GM18526 (cell line): ENCODE data around the gene TRIL.

Experiments used
- POLR2A ChIP-seq: IDR thresholded peaks from 3 replicates; pipeline ENCODE4 v1.6.1; 2011; ENCODE audit not compliant: insufficient read length; ENCODE audit errors: extremely low read depth

The TRIL gene

GRCh38 chr7:28961972-28962371, 3.8 kb upstream of the TRIL start:
- TF ChIP-seq POLR2A, result no peak

DNA sequence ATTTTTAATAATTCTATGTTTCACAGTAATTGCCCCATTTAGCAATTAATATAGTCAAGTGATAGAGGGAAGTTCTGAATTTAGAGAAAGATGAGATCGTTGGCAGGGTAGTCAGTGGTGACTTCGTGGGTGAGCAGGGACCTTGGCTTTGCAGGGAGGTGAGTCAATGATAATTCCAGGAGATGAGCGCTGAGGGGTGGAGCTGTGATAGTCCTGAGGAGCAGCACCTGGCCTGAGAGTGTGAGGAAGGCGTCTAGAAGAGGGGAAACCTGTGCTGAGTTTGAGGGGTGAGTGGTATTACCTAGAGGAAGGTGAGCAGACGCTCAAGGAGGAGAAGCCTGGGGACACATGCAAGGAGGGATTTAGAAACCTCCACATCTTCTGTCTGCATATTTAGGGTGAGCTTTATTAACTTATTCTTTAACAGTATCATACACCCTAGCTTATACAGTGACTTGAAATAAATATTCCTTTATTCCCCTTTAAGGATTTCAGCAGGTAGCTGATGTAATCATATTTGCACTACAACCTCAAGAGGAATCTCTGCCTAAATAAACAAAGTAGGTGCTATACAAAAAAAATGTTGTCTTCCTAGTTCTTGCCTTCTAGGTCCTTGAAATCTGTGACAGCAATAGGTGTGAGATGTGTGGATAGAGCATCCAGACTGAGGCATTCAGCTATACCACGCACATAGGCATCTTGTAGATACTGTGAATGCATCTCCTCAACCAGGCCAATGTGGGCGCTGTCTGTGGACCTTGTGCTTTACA, 2.1 kb upstream of the TRIL start:
- TF ChIP-seq POLR2A, result no peak

- TF ChIP-seq POLR2A, result no peak
These were observed 834 bp upstream of the TRIL start for GRCh38 chr7:28958980-28959347.

- TF ChIP-seq POLR2A, result no peak
These were observed 337 bp downstream of the TRIL start for GRCh38 chr7:28957751-28958234.

GRCh38 chr7:28957064-28957750, 923 bp downstream of the TRIL start:
- no peak for TF ChIP-seq POLR2A

DNA sequence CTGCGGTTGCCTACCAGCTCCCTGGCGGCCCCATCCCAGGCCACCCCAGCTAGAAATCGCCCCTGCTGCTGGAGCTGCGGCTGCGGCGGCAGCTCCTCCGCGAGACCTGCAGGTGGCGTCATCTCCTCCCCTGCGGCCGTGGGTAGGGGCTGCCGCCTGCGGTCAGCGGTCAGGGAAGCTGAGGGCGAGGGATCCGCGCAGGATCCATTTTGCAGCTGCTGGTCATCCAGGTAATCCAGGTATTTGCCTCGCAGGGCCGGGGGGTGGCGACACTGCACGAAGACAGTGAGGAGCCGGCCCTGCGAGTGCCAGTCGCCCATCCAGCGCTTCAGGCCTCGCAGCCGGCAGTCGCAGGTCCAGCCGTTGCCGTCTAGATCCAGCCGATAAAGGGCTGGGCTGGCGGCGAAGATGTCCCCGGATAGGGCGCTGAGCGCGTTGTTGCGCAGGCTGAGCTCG, 1.5 kb downstream of the TRIL start:
- TF ChIP-seq POLR2A, result no peak

- TF ChIP-seq POLR2A, result no peak
These were observed 2.2 kb downstream of the TRIL start for GRCh38 chr7:28955718-28956607.

DNA sequence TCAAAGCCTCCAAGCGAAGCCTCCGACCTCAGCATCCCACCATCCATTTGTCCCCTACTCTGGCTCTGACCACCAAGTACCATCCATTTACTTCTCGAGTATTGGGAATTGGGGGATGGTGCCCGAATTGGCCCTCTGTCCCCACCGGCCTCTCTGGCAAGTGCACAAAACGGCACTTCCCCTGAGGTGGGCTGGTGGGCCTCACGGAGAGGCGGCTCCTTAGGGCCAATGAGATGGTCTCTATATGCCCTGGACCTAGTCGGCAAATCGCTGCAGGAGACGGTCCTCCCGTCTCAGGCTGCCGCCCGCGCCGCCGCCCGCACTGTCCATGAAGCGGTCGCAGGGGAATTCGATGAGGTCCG, 2.8 kb downstream of the TRIL start:
- no peak for TF ChIP-seq POLR2A

DNA sequence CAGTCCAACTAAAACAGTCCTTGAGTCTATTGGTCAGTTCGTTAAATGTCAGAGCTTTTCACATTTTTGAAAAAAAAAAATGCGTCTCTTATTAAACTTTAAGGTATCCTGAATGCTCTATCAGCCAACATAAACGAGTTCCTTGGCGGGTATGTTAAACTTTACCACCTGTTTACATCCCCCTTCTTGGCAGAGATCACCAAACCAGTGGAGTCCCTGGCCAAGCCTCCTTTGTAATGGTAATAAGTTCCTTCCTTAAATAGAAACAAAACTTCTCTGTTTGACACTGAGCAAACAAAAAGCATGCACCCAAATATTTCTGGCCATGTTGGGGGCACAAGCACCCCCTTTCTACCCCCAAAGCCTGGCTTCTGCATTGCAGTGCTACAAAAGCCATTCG, 3.2 kb downstream of the TRIL start:
- no peak for TF ChIP-seq POLR2A

DNA sequence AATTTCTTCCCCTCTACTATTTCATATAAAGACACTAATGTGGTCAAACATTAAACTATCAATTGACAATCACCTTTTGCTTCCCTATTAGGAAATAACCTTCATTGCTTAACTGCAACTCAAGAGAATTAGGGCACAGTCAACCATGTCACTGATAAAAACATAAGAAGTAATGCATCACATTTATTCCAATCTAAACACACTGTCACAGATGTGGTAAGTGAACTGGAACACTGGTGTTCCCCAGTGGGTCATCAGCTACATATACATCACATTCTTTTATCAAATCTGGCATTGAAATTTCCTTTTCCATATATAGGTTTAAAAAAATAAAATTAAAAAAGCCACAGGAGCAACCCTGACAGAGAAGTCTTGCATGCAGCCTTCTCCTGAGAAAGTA, 3.7 kb downstream of the TRIL start:
- TF ChIP-seq POLR2A, result no peak

DNA sequence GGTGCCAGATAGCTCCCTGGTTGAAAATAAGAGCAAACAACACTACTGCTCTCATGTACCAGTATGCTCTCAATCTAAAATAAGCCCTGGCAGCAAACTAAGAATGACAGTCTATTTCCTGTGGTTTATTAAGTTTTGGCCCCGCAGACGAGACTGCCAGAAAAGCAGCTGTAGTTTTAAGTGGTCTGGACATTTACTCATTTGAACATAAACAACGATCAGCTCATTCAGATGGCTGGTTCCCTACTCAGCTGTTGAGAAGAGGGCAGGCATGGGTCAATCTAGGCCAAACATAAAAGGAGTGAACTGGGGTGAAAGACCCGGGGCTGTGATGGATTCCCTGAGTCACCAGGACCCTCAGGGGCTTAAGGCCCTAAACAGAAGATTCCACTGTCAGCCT, 4.5 kb downstream of the TRIL start:
- TF ChIP-seq POLR2A, result no peak

DNA sequence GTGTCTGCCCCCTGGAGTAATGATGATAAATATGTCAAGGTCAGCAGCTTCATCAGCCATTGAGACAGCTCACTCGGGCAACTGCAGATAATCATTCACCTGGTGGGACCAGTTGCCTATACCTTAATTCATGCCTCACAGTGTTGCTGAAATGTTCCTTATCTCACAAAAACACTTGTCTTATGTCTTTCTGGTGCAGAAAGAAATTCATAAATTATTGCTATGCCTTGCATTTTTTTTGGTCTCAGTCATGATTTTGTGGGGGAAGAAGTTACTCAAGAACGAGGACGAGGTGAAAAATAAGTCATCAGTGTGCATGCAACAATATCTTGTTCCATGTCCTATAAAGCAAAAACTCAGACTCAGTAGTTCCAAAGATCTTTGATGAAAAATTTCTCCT, 16.0 kb downstream of the TRIL start:
- TF ChIP-seq POLR2A, result no peak

DNA sequence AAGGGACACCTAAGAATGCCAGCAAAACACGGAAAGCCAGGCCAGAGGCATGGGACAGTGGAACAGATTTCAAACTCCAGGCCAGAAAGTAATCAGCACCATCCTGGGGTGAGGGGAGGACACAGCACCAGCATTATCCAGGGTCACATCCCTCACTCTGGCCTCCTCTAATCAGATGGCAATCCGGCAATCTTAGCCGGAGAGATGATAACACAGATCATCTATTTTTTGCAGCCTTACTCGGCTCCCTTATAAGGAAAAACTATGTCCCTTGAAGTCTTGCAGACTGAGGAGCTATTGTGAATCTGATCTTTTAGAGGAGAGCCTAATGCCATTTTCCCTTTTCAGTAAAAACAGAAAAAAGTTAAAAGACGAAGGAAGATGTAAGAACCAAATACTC, 16.5 kb downstream of the TRIL start:
- no peak for TF ChIP-seq POLR2A

- no peak for TF ChIP-seq POLR2A
These were observed 17.3 kb downstream of the TRIL start for GRCh38 chr7:28940741-28941384.

GRCh38 chr7:28939844-28940544, 18.1 kb downstream of the TRIL start:
- TF ChIP-seq POLR2A, result no peak

DNA sequence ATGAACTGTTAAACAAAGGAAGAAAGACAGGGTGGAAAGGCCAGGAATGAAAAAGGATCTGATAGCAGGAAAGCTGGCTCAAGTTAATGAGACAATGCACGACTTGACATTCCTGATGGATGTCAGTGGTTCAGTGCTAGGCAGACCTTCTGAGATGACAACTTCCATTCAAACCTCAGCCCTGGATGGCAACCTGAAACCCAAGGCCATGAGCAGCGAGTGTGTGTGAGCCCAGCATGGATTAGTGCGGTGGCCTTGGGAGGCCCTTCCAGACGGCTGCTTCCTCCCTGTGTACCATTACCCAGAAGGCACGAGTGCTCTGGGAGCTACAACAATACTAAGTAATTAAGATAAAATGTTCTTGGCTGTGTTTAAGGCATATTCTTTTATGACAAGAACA, 18.8 kb downstream of the TRIL start:
- no peak for TF ChIP-seq POLR2A
